Measurements from ENCODE around the gene GARRE1.

The GARRE1 gene

GRCh38 chr19:34260771-34261173, 6.4 kb downstream of the GARRE1 start:
- TF ChIP-seq FOXP2 (optimal IDR thresholded peaks at IDR 0.05; ENCODE audit: borderline replicate concordance, extremely low read depth, extremely low read length, insufficient read depth) (no peak), POLR2AphosphoS5 (IDR thresholded peaks at IDR 0.05; ENCODE audit: low read depth, low read length) (no peak), TAF1 (IDR thresholded peaks at IDR 0.05; ENCODE audit: borderline replicate concordance, insufficient read depth, low read length) (no peak), REST (IDR thresholded peaks at IDR 0.05; ENCODE audit: insufficient read depth in 1 of 2, low read depth in 2 of 2, low read length in 2 of 2) (no peak), SIN3A (IDR thresholded peaks at IDR 0.05; ENCODE audit: borderline replicate concordance, insufficient read depth, low read length) (no peak)

- no peak for TF ChIP-seq POLR2AphosphoS5 (IDR thresholded peaks at IDR 0.05; ENCODE audit: low read depth, low read length)
- no peak for TF ChIP-seq FOXP2 (optimal IDR thresholded peaks at IDR 0.05; ENCODE audit: borderline replicate concordance, extremely low read depth, extremely low read length, insufficient read depth)
- no peak for TF ChIP-seq TAF1 (IDR thresholded peaks at IDR 0.05; ENCODE audit: borderline replicate concordance, insufficient read depth, low read length)
- TF ChIP-seq REST (IDR thresholded peaks at IDR 0.05; ENCODE audit: insufficient read depth in 1 of 2, low read depth in 2 of 2, low read length in 2 of 2), result no peak
- TF ChIP-seq SIN3A (IDR thresholded peaks at IDR 0.05; ENCODE audit: borderline replicate concordance, insufficient read depth, low read length), result no peak
These were observed 7.2 kb downstream of the GARRE1 start for GRCh38 chr19:34261334-34262109.

- TF ChIP-seq REST (IDR thresholded peaks at IDR 0.05; ENCODE audit: insufficient read depth in 1 of 2, low read depth in 2 of 2, low read length in 2 of 2) (no peak), TAF1 (IDR thresholded peaks at IDR 0.05; ENCODE audit: borderline replicate concordance, insufficient read depth, low read length) (no peak), FOXP2 (optimal IDR thresholded peaks at IDR 0.05; ENCODE audit: borderline replicate concordance, extremely low read depth, extremely low read length, insufficient read depth) (no peak), POLR2AphosphoS5 (IDR thresholded peaks at IDR 0.05; ENCODE audit: low read depth, low read length) (no peak), SIN3A (IDR thresholded peaks at IDR 0.05; ENCODE audit: borderline replicate concordance, insufficient read depth, low read length) (no peak)
These were observed 9.4 kb downstream of the GARRE1 start for GRCh38 chr19:34263745-34264237.

- TF ChIP-seq POLR2AphosphoS5 (IDR thresholded peaks at IDR 0.05; ENCODE audit: low read depth, low read length) (no peak), REST (IDR thresholded peaks at IDR 0.05; ENCODE audit: insufficient read depth in 1 of 2, low read depth in 2 of 2, low read length in 2 of 2) (no peak)
These were observed 10.9 kb downstream of the GARRE1 start for GRCh38 chr19:34265221-34265650.

All from PFSK-1 (cell line).